Liver (tissue), 9 donors: Measurements from ENCODE around the gene ZNF148. TPM values are rescaled to one million over a fixed set of nuclear protein-coding genes. Genes with fewer than 3 reads are reported as not detected.

Experiments used
- DNase-seq: peaks from one replicate; pipeline ENCODE4 v3.0.0-alpha.2; 2017; ENCODE audit warnings: low spot score
- H3K27ac ChIP-seq, 2 donors: one replicate each; pipeline ENCODE4 v1.7.0; 2013; ENCODE audit warnings: inconsistent platforms in 2 of 2, low read length in 2 of 2, control low read depth in 1 of 2, low read depth in 1 of 2, mild to moderate bottlenecking in 1 of 2
- H3K27me3 ChIP-seq, 4 donors: one replicate each; pipeline versions ENCODE4 v1.6.1 to v1.7.0; 2013; ENCODE audit warnings: low read length in 3 of 4, inconsistent platforms in 1 of 4, mild to moderate bottlenecking in 1 of 4, moderate library complexity in 1 of 4; ENCODE audit not compliant: control insufficient read depth in 4 of 4, insufficient read depth in 4 of 4
- H3K36me3 ChIP-seq, 4 donors: one replicate each; pipeline versions ENCODE4 v1.6.1 to v1.7.0; 2013; ENCODE audit warnings: low read length in 3 of 4, mild to moderate bottlenecking in 3 of 4, low read depth in 1 of 4, moderate library complexity in 1 of 4; ENCODE audit not compliant: control insufficient read depth in 4 of 4, insufficient read depth in 3 of 4
- H3K4me1 ChIP-seq, 4 donors: one replicate each; pipeline versions ENCODE4 v1.6.1 to v1.7.0; 2013; ENCODE audit warnings: low read length in 3 of 4, mild to moderate bottlenecking in 3 of 4, moderate library complexity in 1 of 4; ENCODE audit not compliant: control insufficient read depth in 4 of 4, insufficient read depth in 4 of 4
- H3K4me3 ChIP-seq, 3 donors: one replicate each; pipeline versions ENCODE4 v1.6.1 to v1.7.0; 2013; ENCODE audit warnings: low read length in 3 of 3, control low read depth in 1 of 3, low read depth in 1 of 3, mild to moderate bottlenecking in 1 of 3
- H3K9ac ChIP-seq, 2 donors: one replicate each; pipeline ENCODE4 v1.7.0; 2013; ENCODE audit warnings: low read length in 2 of 2, mild to moderate bottlenecking in 2 of 2, moderate library complexity in 2 of 2, control low read depth in 1 of 2, low read depth in 1 of 2
- H3K9me3 ChIP-seq, 4 donors: one replicate each; pipeline versions ENCODE4 v1.6.1 to v1.7.0; 2013; ENCODE audit warnings: low read length in 3 of 4; ENCODE audit not compliant: control insufficient read depth in 4 of 4
- EGR1 ChIP-seq, 2 donors: IDR thresholded peaks; 2 replicates each; pipeline ENCODE4 v1.6.1; 2016 to 2018; ENCODE audit warnings: antibody characterized with exemption in 2 of 2, low read depth in 2 of 2
- FOXA1 ChIP-seq: IDR thresholded peaks from 2 replicates; pipeline ENCODE4 v1.6.1; 2016; ENCODE audit warnings: antibody characterized with exemption
- FOXA2 ChIP-seq: IDR thresholded peaks from 2 replicates; pipeline ENCODE4 v1.6.1; 2016; ENCODE audit warnings: antibody characterized with exemption
- GABPA ChIP-seq, 2 donors: IDR thresholded peaks in 1 of 2; conservative IDR thresholded peaks in 1 of 2; 2 replicates each; pipeline ENCODE4 v1.6.1; 2016; ENCODE audit warnings: antibody characterized with exemption in 2 of 2, mild to moderate bottlenecking in 1 of 2, moderate library complexity in 1 of 2
- HNF4A ChIP-seq, 2 donors: conservative IDR thresholded peaks; 2 replicates each; pipeline ENCODE4 v1.6.1; 2016; ENCODE audit warnings: antibody characterized with exemption in 2 of 2, mild to moderate bottlenecking in 2 of 2
- HNF4G ChIP-seq: IDR thresholded peaks from 2 replicates; pipeline ENCODE4 v1.6.1; 2016; ENCODE audit warnings: antibody characterized with exemption
- JUND ChIP-seq, 2 donors: IDR thresholded peaks; 2 replicates each; pipeline ENCODE4 v1.6.1; 2016; ENCODE audit warnings: antibody characterized with exemption in 2 of 2
- NR2F2 ChIP-seq: IDR thresholded peaks from 2 replicates; pipeline ENCODE4 v1.6.1; 2016; ENCODE audit warnings: antibody characterized with exemption
- RAD21 ChIP-seq, 2 donors: IDR thresholded peaks; 2 replicates each; pipeline ENCODE4 v1.6.1; 2016; ENCODE audit warnings: antibody characterized with exemption in 2 of 2, mild to moderate bottlenecking in 2 of 2
- SP1 ChIP-seq: IDR thresholded peaks from 2 replicates; pipeline ENCODE4 v1.6.1; 2018; ENCODE audit warnings: antibody characterized with exemption, mild to moderate bottlenecking
- TAF1 ChIP-seq: conservative IDR thresholded peaks from 2 replicates; pipeline ENCODE4 v1.6.1; 2016; ENCODE audit warnings: antibody characterized with exemption, mild to moderate bottlenecking
- YY1 ChIP-seq: IDR thresholded peaks from 2 replicates; pipeline ENCODE4 v1.6.1; 2016; ENCODE audit warnings: antibody characterized with exemption, mild to moderate bottlenecking
- WGBS: extraction: QIAGEN DNeasy Blood & Tissue Kit; methylation state at CpG from one replicate; pipeline ENCODE4 v1.1.7; 2013; 5-methylcytosine and 5-hydroxymethylcytosine counted together
- polyA plus RNA-seq, 2 donors: library from polyadenylated mRNA; stranded (reverse) in 1 of 2; unstranded in 1 of 2; fragments of 200-250 nt in 1 of 2; fragments of >200 nt in 1 of 2; fragmentation: Nextera tagmentation in 1 of 2; extraction: Ambion mirVana in 1 of 2; gene quantifications; one replicate each; pipeline versions ENCODE4 v1.2.1 to v1.2.3, GENCODE V29; 2013 to 2015
- total RNA-seq, 2 donors: library from RNA; depleted of rRNA; stranded (reverse); fragments of >200 nt; gene quantifications; one replicate each; pipeline ENCODE4 v1.2.3, GENCODE V29; 2014
- TF ChIP-seq, protein P1 (sequence below): IDR thresholded peaks from 2 replicates; pipeline ENCODE4 v1.6.1; 2016; ENCODE audit warnings: antibody characterized with exemption
- TF ChIP-seq, protein P2 (sequence below): IDR thresholded peaks from 2 replicates; pipeline ENCODE4 v1.6.1; 2016; ENCODE audit warnings: antibody characterized with exemption, mild to moderate bottlenecking
- TF ChIP-seq, protein P3 (sequence below): fragments of 150-350 bp; IDR thresholded peaks from 2 replicates; pipeline ENCODE4 v1.5.1; 2017; ENCODE audit warnings: improper control_type of control experiment, low read depth, low read length; ENCODE audit not compliant: missing input control
- TF ChIP-seq, protein P4 (sequence below): IDR thresholded peaks from 2 replicates; pipeline ENCODE4 v1.6.1; 2016; ENCODE audit warnings: antibody characterized with exemption
- TF ChIP-seq, protein P5 (sequence below): IDR thresholded peaks from 2 replicates; pipeline ENCODE4 v1.6.1; 2016; ENCODE audit warnings: antibody characterized with exemption
- donor health status: healthy.
- donor health status: healthy.
- donor health status: healthy.
- donor health status: healthy.
- donor health status: healthy.

ZNF148 gene
- total and polyA plus RNA-seq, 4 donors = 4.0 to 20.3 (median 17.1) TPM

DNA sequence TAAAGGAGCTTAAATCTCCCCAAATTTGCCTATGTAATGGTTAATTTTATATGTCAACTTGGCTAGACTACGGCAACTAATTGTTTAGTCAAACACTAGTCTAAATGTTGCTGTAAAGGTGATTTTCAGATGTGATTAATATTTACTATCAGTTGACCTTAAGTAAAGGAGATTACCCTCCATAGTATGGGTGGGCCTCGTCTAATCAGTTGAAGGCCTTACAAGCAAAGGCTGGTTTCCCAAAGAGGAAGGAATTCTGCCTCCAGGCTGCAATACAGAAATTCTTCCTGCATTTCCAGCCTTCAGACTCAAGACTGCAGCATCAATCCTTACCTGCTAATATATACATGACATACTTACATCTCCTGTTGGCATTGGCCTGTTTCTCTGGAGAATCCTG lies 186.2 kb downstream of the ZNF148 start:
- Histone ChIP-seq H3K27ac (no peak overlapping the region), H3K27me3 (no peaks in the 10 kb centered on the region), H3K4me3 (no peak overlapping the region), H3K36me3 (peaks cover 0 to 3% (median under 1%) of the 10 kb centered on the region in 4 donors), H3K9ac (no peak overlapping the region), H3K4me1 (no peaks in the 10 kb centered on the region), H3K9me3 (no peaks in the 10 kb centered on the region)
- 97% methylated on average over 2 of the region's 2 CpGs for WGBS
- TF ChIP-seq YY1 (no peak), HNF4A (conservative IDR thresholded peaks at IDR 0.05) (no peak), RAD21 (IDR thresholded peaks at IDR 0.05) (no peak), SP1 (no peak), GABPA (IDR thresholded peaks at IDR 0.05 in 1 of 2, conservative IDR thresholded peaks at IDR 0.05 in 1 of 2) (no peak), TAF1 (no peak), JUND (IDR thresholded peaks at IDR 0.05) (no peak), FOXA2 (no peak), FOXA1 (no peak), EGR1 (IDR thresholded peaks at IDR 0.05; ENCODE audit: low read depth in 2 of 2) (no peak), HNF4G (no peak), NR2F2 (no peak)
- TF ChIP-seq, protein P1, sequence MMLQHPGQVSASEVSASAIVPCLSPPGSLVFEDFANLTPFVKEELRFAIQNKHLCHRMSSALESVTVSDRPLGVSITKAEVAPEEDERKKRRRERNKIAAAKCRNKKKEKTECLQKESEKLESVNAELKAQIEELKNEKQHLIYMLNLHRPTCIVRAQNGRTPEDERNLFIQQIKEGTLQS = no peak
- TF ChIP-seq, protein P2, sequence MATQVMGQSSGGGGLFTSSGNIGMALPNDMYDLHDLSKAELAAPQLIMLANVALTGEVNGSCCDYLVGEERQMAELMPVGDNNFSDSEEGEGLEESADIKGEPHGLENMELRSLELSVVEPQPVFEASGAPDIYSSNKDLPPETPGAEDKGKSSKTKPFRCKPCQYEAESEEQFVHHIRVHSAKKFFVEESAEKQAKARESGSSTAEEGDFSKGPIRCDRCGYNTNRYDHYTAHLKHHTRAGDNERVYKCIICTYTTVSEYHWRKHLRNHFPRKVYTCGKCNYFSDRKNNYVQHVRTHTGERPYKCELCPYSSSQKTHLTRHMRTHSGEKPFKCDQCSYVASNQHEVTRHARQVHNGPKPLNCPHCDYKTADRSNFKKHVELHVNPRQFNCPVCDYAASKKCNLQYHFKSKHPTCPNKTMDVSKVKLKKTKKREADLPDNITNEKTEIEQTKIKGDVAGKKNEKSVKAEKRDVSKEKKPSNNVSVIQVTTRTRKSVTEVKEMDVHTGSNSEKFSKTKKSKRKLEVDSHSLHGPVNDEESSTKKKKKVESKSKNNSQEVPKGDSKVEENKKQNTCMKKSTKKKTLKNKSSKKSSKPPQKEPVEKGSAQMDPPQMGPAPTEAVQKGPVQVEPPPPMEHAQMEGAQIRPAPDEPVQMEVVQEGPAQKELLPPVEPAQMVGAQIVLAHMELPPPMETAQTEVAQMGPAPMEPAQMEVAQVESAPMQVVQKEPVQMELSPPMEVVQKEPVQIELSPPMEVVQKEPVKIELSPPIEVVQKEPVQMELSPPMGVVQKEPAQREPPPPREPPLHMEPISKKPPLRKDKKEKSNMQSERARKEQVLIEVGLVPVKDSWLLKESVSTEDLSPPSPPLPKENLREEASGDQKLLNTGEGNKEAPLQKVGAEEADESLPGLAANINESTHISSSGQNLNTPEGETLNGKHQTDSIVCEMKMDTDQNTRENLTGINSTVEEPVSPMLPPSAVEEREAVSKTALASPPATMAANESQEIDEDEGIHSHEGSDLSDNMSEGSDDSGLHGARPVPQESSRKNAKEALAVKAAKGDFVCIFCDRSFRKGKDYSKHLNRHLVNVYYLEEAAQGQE = no peak
- TF ChIP-seq, protein P3, sequence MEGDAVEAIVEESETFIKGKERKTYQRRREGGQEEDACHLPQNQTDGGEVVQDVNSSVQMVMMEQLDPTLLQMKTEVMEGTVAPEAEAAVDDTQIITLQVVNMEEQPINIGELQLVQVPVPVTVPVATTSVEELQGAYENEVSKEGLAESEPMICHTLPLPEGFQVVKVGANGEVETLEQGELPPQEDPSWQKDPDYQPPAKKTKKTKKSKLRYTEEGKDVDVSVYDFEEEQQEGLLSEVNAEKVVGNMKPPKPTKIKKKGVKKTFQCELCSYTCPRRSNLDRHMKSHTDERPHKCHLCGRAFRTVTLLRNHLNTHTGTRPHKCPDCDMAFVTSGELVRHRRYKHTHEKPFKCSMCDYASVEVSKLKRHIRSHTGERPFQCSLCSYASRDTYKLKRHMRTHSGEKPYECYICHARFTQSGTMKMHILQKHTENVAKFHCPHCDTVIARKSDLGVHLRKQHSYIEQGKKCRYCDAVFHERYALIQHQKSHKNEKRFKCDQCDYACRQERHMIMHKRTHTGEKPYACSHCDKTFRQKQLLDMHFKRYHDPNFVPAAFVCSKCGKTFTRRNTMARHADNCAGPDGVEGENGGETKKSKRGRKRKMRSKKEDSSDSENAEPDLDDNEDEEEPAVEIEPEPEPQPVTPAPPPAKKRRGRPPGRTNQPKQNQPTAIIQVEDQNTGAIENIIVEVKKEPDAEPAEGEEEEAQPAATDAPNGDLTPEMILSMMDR = no peak
- TF ChIP-seq, protein P4, sequence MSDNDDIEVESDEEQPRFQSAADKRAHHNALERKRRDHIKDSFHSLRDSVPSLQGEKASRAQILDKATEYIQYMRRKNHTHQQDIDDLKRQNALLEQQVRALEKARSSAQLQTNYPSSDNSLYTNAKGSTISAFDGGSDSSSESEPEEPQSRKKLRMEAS = no peak
- TF ChIP-seq, protein P5, sequence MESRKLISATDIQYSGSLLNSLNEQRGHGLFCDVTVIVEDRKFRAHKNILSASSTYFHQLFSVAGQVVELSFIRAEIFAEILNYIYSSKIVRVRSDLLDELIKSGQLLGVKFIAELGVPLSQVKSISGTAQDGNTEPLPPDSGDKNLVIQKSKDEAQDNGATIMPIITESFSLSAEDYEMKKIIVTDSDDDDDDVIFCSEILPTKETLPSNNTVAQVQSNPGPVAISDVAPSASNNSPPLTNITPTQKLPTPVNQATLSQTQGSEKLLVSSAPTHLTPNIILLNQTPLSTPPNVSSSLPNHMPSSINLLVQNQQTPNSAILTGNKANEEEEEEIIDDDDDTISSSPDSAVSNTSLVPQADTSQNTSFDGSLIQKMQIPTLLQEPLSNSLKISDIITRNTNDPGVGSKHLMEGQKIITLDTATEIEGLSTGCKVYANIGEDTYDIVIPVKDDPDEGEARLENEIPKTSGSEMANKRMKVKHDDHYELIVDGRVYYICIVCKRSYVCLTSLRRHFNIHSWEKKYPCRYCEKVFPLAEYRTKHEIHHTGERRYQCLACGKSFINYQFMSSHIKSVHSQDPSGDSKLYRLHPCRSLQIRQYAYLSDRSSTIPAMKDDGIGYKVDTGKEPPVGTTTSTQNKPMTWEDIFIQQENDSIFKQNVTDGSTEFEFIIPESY = no peak
- no peak for DNase-seq

DNA sequence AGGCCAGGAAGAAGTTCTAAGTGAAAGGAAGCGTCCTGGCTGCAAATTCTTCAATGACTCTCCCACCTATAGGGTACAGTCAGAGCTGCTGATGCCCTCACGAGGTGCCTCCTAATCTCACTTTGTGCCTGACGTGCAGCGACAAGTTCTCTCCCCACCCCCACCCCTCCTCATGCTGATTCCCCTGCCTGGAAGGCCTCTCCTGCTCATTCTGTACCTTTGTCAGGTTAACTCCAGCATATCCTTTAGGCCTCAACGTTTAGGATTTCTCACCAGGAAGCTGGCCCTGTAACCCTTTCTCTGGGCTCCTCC lies 187.6 kb downstream of the ZNF148 start:
- Histone ChIP-seq H3K9ac (no peak overlapping the region), H3K4me1 (no peaks in the 10 kb centered on the region), H3K27me3 (no peaks in the 10 kb centered on the region), H3K36me3 (peaks cover 0 to 3% (median under 1%) of the 10 kb centered on the region in 4 donors), H3K9me3 (no peaks in the 10 kb centered on the region), H3K4me3 (no peak overlapping the region), H3K27ac (no peak overlapping the region)
- TF ChIP-seq TAF1 (no peak), HNF4A (conservative IDR thresholded peaks at IDR 0.05) (no peak), FOXA1 (no peak), YY1 (no peak), SP1 (no peak), GABPA (IDR thresholded peaks at IDR 0.05 in 1 of 2, conservative IDR thresholded peaks at IDR 0.05 in 1 of 2) (no peak), JUND (IDR thresholded peaks at IDR 0.05) (no peak)
- TF ChIP-seq, protein P1 = no peak
- TF ChIP-seq, protein P5 = no peak
- TF ChIP-seq, protein P2 = no peak
- no peak for DNase-seq
- 88% methylated on average over 5 of the region's 5 CpGs for WGBS
